ENCODE measurements around the gene PRKCA.
"Not testable (repeated sequence)": the region's sequence is repeated elsewhere in the genome, so short reads cannot be mapped to it uniquely, and the experiment has no call there.

The PRKCA gene

GRCh38 chr17:66355510-66355909 is 53.1 kb downstream of the PRKCA start:
- DNase-seq: no peak

- DNase-seq: no peak
These were observed 54.6 kb downstream of the PRKCA start for GRCh38 chr17:66357037-66357436.

- DNase-seq: no peak
These were observed 56.9 kb downstream of the PRKCA start for GRCh38 chr17:66359351-66359750.

- not testable (repeated sequence) for DNase-seq
These were observed 58.6 kb downstream of the PRKCA start for GRCh38 chr17:66360961-66361565.

GRCh38 chr17:66364508-66364907 is 62.1 kb downstream of the PRKCA start:
- DNase-seq: no peak

- DNase-seq: no peak
These were observed 62.6 kb downstream of the PRKCA start for GRCh38 chr17:66364990-66365490.

GRCh38 chr17:66365903-66366302 is 63.5 kb downstream of the PRKCA start:
- DNase-seq: no peak

GRCh38 chr17:66367107-66367506 is 64.7 kb downstream of the PRKCA start:
- no peak for DNase-seq

GRCh38 chr17:66369830-66370229 is 67.4 kb downstream of the PRKCA start:
- DNase-seq: no peak

- DNase-seq: no peak
These were observed 69.1 kb downstream of the PRKCA start for GRCh38 chr17:66371561-66371960.

GRCh38 chr17:66372182-66372581 is 69.8 kb downstream of the PRKCA start:
- no peak for DNase-seq

GRCh38 chr17:66373079-66373478 is 70.7 kb downstream of the PRKCA start:
- no peak for DNase-seq

- DNase-seq: peak; percentile 36 to 48
These were observed 71.8 kb downstream of the PRKCA start for GRCh38 chr17:66373944-66374817.

GRCh38 chr17:66375121-66375520 is 72.7 kb downstream of the PRKCA start:
- DNase-seq: no peak

- DNase-seq: no peak
These were observed 75.9 kb downstream of the PRKCA start for GRCh38 chr17:66378296-66378695.

- DNase-seq: no peak
These were observed 77.1 kb downstream of the PRKCA start for GRCh38 chr17:66379544-66379943.

GRCh38 chr17:66379996-66380395 is 77.6 kb downstream of the PRKCA start:
- no peak for DNase-seq

- DNase-seq: no peak
These were observed 79.4 kb downstream of the PRKCA start for GRCh38 chr17:66381701-66382362.

GRCh38 chr17:66383333-66383732 is 80.9 kb downstream of the PRKCA start:
- DNase-seq: no peak

- DNase-seq: no peak
These were observed 84.3 kb downstream of the PRKCA start for GRCh38 chr17:66386498-66387351.

- no peak for DNase-seq
These were observed 85.1 kb downstream of the PRKCA start for GRCh38 chr17:66387392-66387981.

GRCh38 chr17:66392783-66393437 is 90.5 kb downstream of the PRKCA start:
- DNase-seq: no peak
